WTC11 (cell line): ENCODE measurements around the gene C6orf141.

Experiments used
- ATF1 ChIP-seq: sonication (generic); formaldehyde crosslinking; IDR thresholded peaks from 2 replicates; pipeline ENCODE4 v1.8.1; 2023; ENCODE audit warnings: mild to moderate bottlenecking, moderate library complexity, missing genetic modification reagents
- ELF4 ChIP-seq: sonication (generic); formaldehyde crosslinking; IDR thresholded peaks from 2 replicates; pipeline ENCODE4 v1.8.1; 2022; ENCODE audit warnings: low read depth, mild to moderate bottlenecking, moderate library complexity, missing genetic modification reagents
- NFYB ChIP-seq: sonication (generic); formaldehyde crosslinking; conservative IDR thresholded peaks from 2 replicates; pipeline ENCODE4 v1.8.0; 2022; ENCODE audit warnings: low read depth, missing genetic modification reagents
- NR2C2 ChIP-seq: sonication (generic); formaldehyde crosslinking; IDR thresholded peaks from 2 replicates; pipeline ENCODE4 v1.8.0; 2022; ENCODE audit warnings: mild to moderate bottlenecking, missing genetic modification reagents
- SP1 ChIP-seq: sonication (generic); formaldehyde crosslinking; conservative IDR thresholded peaks from 2 replicates; pipeline ENCODE4 v1.8.1; 2022; ENCODE audit warnings: missing genetic modification reagents
- TEAD4 ChIP-seq: sonication (generic); formaldehyde crosslinking; IDR thresholded peaks from 2 replicates; pipeline ENCODE4 v1.8.0; 2022; ENCODE audit warnings: mild to moderate bottlenecking, missing genetic modification reagents
- USF2 ChIP-seq: sonication (generic); formaldehyde crosslinking; IDR thresholded peaks from 2 replicates; pipeline ENCODE4 v1.8.1; 2023; ENCODE audit warnings: mild to moderate bottlenecking, missing genetic modification reagents, moderate library complexity
- TF ChIP-seq, protein P1 (sequence below): fragments of 200-600 bp; IDR thresholded peaks from 2 replicates; pipeline ENCODE4 v1.8.0; 2022; ENCODE audit warnings: antibody characterized with exemption
- TF ChIP-seq, protein P2 (sequence below): sonication (generic); formaldehyde crosslinking; IDR thresholded peaks from 2 replicates; pipeline ENCODE4 v1.8.1; 2023; ENCODE audit warnings: mild to moderate bottlenecking, missing genetic modification reagents, moderate library complexity

DNA sequence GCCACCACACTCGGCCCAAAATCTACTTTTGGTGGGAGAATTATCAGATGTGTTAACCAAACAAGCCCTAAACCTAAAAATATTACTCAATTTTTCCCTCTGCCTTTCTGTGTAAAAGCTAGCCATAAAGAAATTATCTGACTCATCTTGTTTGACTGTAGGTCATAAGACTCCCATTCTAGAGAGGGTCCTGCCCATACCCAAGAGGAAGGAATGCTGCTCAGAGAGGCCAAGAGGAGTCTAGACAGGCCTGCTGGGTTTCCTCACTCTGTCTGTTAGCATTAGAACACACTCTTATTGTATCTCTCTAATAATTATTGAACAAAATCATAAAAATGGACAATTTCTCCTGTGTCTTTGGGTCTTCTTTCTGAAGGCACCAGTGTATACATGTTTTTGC is 26.1 kb downstream of the C6orf141 start:
- TF ChIP-seq, protein P1, sequence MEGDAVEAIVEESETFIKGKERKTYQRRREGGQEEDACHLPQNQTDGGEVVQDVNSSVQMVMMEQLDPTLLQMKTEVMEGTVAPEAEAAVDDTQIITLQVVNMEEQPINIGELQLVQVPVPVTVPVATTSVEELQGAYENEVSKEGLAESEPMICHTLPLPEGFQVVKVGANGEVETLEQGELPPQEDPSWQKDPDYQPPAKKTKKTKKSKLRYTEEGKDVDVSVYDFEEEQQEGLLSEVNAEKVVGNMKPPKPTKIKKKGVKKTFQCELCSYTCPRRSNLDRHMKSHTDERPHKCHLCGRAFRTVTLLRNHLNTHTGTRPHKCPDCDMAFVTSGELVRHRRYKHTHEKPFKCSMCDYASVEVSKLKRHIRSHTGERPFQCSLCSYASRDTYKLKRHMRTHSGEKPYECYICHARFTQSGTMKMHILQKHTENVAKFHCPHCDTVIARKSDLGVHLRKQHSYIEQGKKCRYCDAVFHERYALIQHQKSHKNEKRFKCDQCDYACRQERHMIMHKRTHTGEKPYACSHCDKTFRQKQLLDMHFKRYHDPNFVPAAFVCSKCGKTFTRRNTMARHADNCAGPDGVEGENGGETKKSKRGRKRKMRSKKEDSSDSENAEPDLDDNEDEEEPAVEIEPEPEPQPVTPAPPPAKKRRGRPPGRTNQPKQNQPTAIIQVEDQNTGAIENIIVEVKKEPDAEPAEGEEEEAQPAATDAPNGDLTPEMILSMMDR, result no peak
- TF ChIP-seq ELF4 (CRISPR knock-in tag) (no peak), USF2 (no peak), ATF1 (CRISPR knock-in tag) (no peak), NFYB (CRISPR knock-in tag) (no peak), SP1 (no peak), NR2C2 (CRISPR knock-in tag) (no peak), TEAD4 (CRISPR knock-in tag) (no peak)
- TF ChIP-seq, protein P2, sequence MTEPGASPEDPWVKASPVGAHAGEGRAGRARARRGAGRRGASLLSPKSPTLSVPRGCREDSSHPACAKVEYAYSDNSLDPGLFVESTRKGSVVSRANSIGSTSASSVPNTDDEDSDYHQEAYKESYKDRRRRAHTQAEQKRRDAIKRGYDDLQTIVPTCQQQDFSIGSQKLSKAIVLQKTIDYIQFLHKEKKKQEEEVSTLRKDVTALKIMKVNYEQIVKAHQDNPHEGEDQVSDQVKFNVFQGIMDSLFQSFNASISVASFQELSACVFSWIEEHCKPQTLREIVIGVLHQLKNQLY (CRISPR knock-in tag), result no peak
